Activated T-cell treated with anti-CD3 and anti-CD28 coated beads, Interleukin-2, amount 50 U/mL, for 72 hours (primary cell): ENCODE results near the gene GLT6D1. TPM values are rescaled to one million over a fixed set of nuclear protein-coding genes. Genes with fewer than 3 reads are reported as not detected.

Experiments
- ATAC-seq, 2 donors: fragments of 150-1000 bp; cut with Tn5 transposase; replicated peaks in 1 of 2; 2 replicates each; pipeline ENCODE4 v1.10.0; 2021; ENCODE audit warnings: moderate library complexity in 2 of 2, mild to moderate bottlenecking in 1 of 2
- DNase-seq, 2 donors: peaks; one replicate each; pipeline ENCODE4 v3.0.0; 2021 to 2022; ENCODE audit warnings: mixed read lengths in 1 of 2
- H3K27ac Mint-ChIP-seq: one replicate; pipeline ENCODE4 v1.8.0; 2022; ENCODE audit warnings: mild to moderate bottlenecking, moderate library complexity, mixed read lengths
- H3K27me3 Mint-ChIP-seq: one replicate; pipeline ENCODE4 v1.8.0; 2022; ENCODE audit warnings: low read depth, mixed read lengths
- H3K36me3 Mint-ChIP-seq, 2 donors: one replicate each; pipeline ENCODE4 v1.8.0; 2022; ENCODE audit warnings: mixed read lengths in 2 of 2, mild to moderate bottlenecking in 1 of 2; ENCODE audit not compliant: insufficient read depth in 2 of 2
- H3K4me1 Mint-ChIP-seq: one replicate; pipeline ENCODE4 v1.8.0; 2022; ENCODE audit warnings: low read depth, mixed read lengths
- H3K4me3 Mint-ChIP-seq, 2 donors: one replicate each; pipeline ENCODE4 v1.8.0; 2022; ENCODE audit warnings: mild to moderate bottlenecking in 2 of 2, mixed read lengths in 2 of 2, moderate library complexity in 2 of 2
- H3K9me3 Mint-ChIP-seq, 2 donors: one replicate each; pipeline ENCODE4 v1.8.0; 2022; ENCODE audit warnings: mixed read lengths in 2 of 2
- total RNA-seq, 2 donors: library from RNA; stranded (reverse); gene quantifications; one replicate each; pipeline ENCODE4 v1.2.3, GENCODE V29; 2022

GLT6D1 gene
- total RNA-seq, 2 donors from 2014 or later: not detected

DNA sequence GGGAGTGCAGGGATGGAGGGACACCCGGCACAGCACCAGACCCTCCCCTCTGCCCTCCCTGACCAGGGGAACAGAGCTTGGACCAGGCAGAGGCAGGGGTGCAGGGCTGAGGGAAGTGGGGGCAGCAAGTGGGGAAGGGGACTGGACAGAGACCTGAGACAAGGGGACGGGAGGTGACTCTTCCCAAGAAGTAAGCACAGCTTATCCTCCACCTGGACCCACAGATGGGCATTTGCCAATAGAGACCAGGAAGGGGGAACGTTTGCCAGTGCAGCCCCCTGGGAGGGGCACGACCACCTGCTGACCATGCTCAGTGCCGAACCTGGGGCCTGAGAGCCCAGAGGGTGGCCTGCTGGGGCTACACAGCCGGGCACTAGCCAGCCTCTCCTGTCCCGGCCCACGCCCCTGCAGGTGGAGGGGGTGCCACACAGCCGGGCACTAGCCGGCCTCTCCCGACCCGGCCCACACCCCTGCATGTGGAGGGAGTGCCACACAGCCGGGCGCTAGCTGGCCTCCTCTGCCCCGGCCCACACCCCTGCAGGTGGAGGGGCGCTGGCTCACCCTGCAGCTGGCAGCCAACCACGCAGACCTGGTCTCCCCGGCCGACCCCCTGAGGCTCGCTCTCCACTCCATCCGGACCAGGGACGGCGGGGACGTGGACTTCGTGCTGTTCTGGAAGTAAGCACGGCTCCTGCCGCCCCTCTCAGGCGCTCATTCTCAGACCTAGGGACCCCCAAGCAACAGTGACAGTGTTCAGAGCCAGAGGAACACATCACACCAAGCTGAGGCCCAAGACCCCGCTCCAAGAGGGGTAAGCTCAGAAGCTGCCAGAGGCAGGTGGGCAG, 24.3 kb downstream of the GLT6D1 start:
- Mint-ChIP-seq H3K4me3 (no peak overlapping the region), H3K36me3 (no peaks in the 10 kb centered on the region), H3K9me3 (no peaks in the 10 kb centered on the region), H3K27me3 (peaks cover 4% of the 10 kb centered on the region), H3K4me1 (no peaks in the 10 kb centered on the region), H3K27ac (no peak overlapping the region)
- ATAC-seq (no peak), DNase-seq (no peak)

DNA sequence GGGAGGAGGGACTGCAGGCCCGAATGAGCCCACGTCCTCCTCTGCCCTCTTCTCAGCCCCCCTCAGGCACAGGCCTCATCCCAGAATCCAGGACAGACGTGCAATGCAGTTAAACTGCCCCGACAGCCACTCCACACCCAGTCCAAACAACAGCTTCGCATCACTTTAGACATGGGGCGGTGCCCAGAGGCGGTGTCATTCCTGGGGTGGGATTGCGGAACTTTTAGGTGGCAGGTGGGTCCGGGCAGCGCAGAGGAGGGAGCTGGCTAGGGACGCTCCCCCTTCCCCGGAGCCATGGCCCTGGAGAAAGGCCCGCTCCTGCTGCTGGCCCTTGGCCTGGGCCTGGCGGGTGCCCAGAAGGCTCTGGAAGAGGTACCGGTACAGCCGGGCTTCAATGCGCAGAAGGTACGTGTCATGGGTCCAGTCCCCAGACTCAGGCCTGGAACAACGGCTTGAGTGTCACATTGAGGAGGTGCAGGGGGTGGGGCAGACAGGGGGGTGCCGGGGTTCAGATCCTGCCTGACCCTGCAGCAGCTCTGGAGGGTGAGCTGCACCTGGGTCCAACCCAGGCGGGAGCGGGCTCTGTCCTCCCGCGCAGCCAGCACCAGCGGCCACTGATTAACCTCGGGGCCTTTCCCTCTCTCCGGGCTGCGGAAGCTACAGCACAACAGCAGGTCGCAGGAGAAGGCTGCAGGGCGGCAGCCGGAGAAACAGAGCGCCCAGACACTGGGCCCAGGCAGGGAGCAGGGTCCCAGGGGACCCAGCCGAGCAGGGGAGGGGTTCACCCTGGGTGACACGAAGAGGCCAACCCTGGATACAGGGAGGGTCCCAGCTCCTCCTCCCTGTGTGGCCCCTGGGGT, 25.2 kb downstream of the GLT6D1 start:
- Mint-ChIP-seq H3K27me3 (peaks cover 4% of the 10 kb centered on the region), H3K9me3 (no peaks in the 10 kb centered on the region), H3K4me3 (no peak overlapping the region), H3K36me3 (no peaks in the 10 kb centered on the region), H3K27ac (no peak overlapping the region), H3K4me1 (no peaks in the 10 kb centered on the region)
- DNase-seq (no peak), ATAC-seq (no peak)

DNA sequence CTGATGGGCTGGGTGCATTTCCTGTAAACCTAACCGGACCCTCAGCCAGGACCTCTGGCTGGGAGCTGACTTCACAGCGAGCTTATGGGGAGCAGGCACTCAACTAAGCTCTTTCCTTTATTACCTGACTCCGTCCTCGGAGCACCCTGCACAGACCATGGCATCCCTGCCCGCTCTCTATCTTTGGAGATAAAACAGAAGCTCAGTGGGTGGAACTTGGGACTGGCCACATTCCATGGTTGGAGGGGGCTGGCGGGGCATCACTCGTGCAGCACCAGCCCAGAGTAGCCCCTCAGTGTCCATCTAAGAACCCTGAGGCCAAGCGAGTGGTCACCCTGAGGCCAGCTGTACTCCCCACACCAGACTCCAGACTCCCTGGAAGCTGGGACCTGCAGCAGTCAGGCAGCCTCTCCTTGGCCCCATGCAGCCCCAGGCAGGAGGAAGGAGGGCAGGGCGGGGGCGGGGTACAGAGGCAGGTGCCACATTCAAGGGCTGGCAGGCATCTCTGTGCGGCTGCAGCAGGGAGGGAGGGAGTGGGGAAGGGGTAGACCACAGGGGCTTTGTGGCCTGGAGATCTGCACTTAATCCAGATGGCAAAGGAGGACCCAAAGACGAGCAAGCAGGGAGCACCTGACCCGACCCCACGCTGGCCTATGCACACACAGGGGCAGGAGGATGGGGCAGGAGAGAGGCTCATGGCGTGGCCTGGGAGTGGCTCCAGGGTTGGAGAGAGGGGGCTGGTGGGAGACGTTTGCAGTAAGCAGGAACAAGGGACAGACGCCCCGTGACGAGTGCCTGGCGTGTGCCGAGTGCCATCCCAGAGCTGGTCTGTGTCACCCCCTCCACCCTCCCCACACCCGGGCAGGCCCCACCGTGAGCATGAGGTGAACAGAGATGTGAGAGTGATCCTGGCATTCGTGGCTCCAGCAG, 26.1 kb downstream of the GLT6D1 start:
- ATAC-seq: no peak
- DNase-seq: no peak
- H3K9me3 Mint-ChIP-seq: no peaks in the 10 kb centered on the region
- H3K27ac Mint-ChIP-seq: no peak overlapping the region
- no peaks in the 10 kb centered on the region for H3K4me1 Mint-ChIP-seq
- H3K4me3 Mint-ChIP-seq: no peak overlapping the region
- peaks cover 2% of the 10 kb centered on the region for H3K27me3 Mint-ChIP-seq
- H3K36me3 Mint-ChIP-seq: no peaks in the 10 kb centered on the region

DNA sequence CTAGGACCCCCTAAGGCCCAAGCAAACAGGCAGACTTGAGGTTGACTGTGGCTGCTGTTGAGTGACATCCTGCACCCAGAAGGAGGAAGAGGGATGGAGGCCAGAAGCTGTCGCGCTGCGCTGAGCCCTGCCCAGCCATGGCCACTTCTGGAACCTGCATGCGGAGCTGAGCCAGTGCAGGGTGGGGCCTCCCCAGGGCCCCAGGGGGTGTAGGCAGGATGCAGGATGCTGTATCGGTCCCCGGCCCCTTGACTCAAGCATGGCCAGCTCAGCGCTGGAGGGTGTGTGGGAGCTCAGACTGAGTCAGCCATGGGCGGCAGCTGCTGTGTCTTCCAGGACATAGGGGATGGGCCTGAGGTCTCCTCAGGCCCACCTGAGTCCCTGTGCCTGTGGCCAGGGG, 26.9 kb downstream of the GLT6D1 start:
- ATAC-seq (no peak), DNase-seq (no peak)
- no peak overlapping the region for H3K27ac Mint-ChIP-seq
- no peaks in the 10 kb centered on the region for H3K9me3 Mint-ChIP-seq
- H3K4me1 Mint-ChIP-seq: no peaks in the 10 kb centered on the region
- H3K36me3 Mint-ChIP-seq: no peaks in the 10 kb centered on the region
- no peak overlapping the region for H3K4me3 Mint-ChIP-seq
- H3K27me3 Mint-ChIP-seq: no peaks in the 10 kb centered on the region

DNA sequence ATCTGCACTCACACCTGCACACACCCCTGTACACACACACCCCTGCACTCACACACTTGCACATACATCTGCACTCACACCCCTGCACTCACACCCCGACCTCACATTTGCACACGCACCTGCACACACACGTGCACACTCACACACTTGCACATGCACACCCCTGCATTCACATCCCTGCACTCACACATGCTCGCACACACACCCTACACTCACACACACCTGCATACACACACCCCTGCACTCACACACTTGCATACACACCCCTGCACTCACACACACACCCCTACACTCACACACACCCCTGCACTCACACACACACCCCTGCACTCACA, 27.5 kb downstream of the GLT6D1 start:
- Mint-ChIP-seq H3K9me3 (no peaks in the 10 kb centered on the region), H3K4me1 (no peaks in the 10 kb centered on the region), H3K27ac (no peak overlapping the region), H3K36me3 (no peaks in the 10 kb centered on the region), H3K27me3 (no peaks in the 10 kb centered on the region), H3K4me3 (no peak overlapping the region)
- ATAC-seq: no peak
- DNase-seq: no peak

DNA sequence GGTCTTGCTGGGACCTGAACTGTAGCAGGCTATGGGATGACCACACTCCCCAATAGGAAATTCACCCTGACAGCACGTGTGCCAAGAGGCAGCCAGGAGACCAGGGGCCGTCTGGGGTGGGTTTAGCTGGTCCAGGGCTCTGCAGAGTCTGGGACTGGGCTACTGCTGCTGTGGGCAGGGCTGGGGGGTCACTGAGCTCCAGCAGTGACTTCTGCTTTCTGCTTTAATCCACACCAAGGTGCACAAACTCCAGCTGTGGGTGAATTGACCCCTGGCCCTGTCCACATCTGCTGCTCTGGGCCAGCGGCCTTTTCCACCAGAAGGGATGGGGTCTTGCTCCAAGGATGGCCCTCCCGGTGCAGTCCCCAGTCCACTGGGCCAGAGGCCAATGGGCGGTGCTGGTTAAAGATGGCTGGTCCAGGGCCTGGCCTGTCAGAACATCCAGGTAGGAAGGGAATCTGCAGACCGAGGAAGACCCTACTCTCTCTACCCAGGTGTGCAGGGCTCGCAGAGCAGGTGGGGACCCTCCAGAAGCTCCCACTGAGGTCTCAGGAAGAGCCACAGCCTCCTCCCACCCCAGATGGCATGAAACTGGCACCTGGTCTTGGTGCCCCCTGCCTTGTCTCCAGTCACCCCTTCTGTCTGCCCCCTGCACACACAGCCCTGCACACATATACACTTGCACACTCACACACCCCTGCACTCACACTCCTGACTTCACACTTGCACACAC, 28.0 kb downstream of the GLT6D1 start:
- Mint-ChIP-seq H3K4me1 (no peaks in the 10 kb centered on the region), H3K27ac (no peak overlapping the region), H3K27me3 (no peaks in the 10 kb centered on the region), H3K36me3 (no peaks in the 10 kb centered on the region), H3K9me3 (no peaks in the 10 kb centered on the region), H3K4me3 (no peak overlapping the region)
- ATAC-seq: no peak
- DNase-seq: no peak

DNA sequence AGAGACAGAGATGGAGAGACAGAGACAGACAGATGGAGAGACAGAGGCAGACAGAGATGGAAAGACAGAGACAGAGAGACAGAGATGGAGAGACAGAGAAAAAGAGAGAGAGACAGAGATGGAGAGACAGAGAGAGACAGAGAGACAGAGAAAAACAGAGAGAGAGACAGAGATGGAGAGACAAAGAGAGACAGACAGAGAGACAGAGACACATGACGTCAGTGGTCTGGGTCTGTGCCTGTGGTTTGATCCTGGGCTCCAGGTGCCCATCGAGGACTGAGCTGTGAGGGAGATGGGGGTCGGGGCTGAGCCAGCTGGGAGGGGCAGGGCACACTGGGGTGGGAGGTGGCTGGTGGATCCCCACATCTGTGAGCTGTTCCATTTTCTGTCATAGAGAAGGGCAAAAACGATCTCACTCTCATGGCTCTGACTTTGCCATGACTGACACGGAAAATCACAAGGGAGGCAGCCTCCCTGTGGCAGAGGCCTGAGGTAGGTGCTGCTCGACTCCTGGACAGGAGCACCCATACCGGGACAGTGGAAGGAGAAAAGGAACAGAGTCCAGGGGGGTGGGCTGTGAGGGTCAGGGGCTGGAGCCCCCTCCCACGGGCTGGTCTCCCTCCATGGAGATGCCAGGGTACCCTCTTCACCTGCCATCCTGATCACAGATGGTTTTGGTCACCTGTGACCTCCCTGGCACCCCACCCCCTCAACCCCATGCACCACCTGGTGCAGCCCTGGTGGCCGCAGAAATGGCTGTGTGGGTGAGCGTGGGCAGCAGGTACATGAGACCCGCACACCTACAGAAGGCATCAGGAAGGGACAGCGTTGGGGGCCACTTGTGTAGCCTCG, 28.8 kb downstream of the GLT6D1 start:
- no peaks in the 10 kb centered on the region for H3K9me3 Mint-ChIP-seq
- ATAC-seq (no peak), DNase-seq (no peak)
- no peak overlapping the region for H3K4me3 Mint-ChIP-seq
- H3K36me3 Mint-ChIP-seq: no peaks in the 10 kb centered on the region
- no peaks in the 10 kb centered on the region for H3K27me3 Mint-ChIP-seq
- no peaks in the 10 kb centered on the region for H3K4me1 Mint-ChIP-seq
- no peak overlapping the region for H3K27ac Mint-ChIP-seq

DNA sequence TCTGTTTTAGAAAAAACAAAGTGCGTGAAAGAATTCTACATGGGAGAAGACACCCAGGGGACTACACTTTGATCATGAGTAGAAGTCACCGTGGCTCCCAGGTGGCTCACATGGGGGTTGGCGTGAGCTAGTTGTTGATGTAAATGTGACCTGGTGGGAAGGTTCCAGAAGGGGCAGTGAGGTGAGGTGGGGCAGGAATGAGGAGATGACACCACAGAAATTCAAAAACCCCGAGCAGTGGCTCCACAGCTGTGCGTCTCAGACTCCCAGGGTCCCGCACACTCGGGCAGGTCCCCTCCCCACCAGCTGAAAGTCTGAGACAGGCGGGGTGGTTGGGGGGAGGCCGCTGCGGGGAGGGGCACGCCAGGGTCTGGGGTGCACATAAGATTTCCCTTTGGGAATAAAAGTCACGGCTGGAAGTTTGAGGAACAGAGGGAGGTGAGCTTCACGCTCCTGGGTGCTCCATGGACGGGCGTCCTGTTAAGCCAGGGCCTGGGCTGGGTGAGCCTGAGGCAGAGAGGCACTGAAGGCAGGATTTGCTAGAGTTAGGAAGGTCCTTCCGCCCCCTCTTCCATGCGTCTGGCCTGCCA, 29.9 kb downstream of the GLT6D1 start:
- ATAC-seq: no peak
- H3K36me3 Mint-ChIP-seq: no peaks in the 10 kb centered on the region
- no peak overlapping the region for H3K4me3 Mint-ChIP-seq
- DNase-seq: no peak
- no peak overlapping the region for H3K27ac Mint-ChIP-seq
- no peaks in the 10 kb centered on the region for H3K4me1 Mint-ChIP-seq
- no peaks in the 10 kb centered on the region for H3K27me3 Mint-ChIP-seq
- H3K9me3 Mint-ChIP-seq: no peaks in the 10 kb centered on the region

DNA sequence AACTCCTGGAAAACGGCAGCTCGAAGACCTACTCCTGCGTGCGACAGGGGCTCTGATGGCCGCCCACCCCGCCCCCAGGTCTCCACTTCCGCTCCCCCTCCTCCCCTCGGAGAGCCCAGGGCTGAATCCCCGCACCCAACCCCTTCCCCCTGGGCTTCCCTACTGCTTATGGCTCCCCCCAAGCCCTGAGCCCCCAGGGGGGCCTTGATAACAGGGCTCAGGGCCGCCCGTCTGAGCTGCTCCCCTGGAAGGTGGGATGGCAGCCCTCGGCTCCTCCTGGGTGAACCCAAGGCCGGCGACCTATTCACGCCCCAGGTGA, 30.4 kb downstream of the GLT6D1 start:
- no peaks in the 10 kb centered on the region for H3K9me3 Mint-ChIP-seq
- H3K27ac Mint-ChIP-seq: no peak overlapping the region
- H3K27me3 Mint-ChIP-seq: no peaks in the 10 kb centered on the region
- DNase-seq (no peak), ATAC-seq (no peak)
- no peaks in the 10 kb centered on the region for H3K36me3 Mint-ChIP-seq
- H3K4me3 Mint-ChIP-seq: no peak overlapping the region
- no peaks in the 10 kb centered on the region for H3K4me1 Mint-ChIP-seq

DNA sequence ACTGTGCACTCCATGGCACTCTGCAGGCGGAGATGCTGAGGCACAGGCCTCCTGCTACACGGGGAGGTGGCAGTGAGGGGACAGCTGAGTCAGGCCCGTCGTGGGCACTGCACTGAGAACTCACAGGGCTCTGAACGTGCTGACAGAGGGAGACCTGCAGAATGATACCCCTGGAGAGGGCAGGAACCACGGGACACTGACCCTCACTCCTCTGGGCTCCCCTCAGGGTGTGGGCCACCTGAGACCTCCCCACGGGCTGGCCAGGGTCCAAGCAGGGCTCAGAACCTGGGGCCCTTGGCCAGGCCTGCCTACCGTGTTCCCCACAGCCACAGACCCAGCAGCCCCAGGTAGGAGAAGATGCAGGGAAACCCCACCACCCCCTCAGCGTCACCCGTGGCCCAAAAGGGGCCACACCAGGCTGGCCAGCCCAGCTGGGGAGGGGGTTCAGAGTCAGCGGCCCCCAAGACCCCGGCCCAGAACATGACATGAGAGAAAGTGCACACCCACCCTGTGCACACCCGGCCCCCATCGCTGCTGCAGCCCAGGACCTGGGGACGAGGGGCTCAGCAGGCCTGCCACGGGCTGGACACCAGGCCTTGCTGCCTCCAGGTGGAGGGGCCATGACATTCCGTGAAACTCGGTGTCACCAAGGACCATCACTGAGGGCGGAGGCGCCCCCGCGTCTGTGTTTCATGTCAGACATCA, 30.9 kb downstream of the GLT6D1 start:
- Mint-ChIP-seq H3K4me3 (no peak overlapping the region), H3K27me3 (no peaks in the 10 kb centered on the region), H3K36me3 (no peaks in the 10 kb centered on the region), H3K27ac (no peak overlapping the region), H3K4me1 (no peaks in the 10 kb centered on the region), H3K9me3 (no peaks in the 10 kb centered on the region)
- no peak for ATAC-seq
- no peak for DNase-seq
